GM18873 (cell line): Measurements from ENCODE around the gene TLE4.

Experiments
- ATAC-seq: cut with Tn5 transposase; IDR thresholded peaks from one replicate; pipeline ENCODE4 v1.9.1; 2021; ENCODE audit warnings: mild to moderate bottlenecking, moderate library complexity, moderate number of reproducible peaks; ENCODE audit not compliant: unreplicated experiment, low FRiP score

TLE4 gene

DNA sequence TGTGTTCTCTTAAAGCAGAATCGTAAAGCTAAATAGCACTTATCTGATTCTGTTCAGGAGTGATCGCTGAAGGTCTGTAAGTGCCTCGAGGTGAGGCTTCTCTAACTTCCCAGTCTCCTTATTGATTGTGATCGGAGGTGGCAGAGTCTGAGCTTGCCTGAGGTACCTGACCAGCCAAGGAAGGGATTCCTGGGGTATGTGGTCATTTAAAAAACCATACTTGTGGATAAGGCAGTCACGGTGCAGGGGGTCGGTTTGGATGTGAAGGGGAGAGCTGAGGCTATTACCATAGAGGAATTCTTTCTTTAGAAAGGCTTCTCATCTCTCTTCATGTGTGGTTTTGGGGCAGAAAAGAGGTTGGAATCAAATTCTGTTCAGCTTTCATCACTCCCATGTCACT is 193.7 kb downstream of the TLE4 start:
- no peak for ATAC-seq

GRCh38 chr9:79766091-79766490 is 194.3 kb downstream of the TLE4 start:
- ATAC-seq: no peak

DNA sequence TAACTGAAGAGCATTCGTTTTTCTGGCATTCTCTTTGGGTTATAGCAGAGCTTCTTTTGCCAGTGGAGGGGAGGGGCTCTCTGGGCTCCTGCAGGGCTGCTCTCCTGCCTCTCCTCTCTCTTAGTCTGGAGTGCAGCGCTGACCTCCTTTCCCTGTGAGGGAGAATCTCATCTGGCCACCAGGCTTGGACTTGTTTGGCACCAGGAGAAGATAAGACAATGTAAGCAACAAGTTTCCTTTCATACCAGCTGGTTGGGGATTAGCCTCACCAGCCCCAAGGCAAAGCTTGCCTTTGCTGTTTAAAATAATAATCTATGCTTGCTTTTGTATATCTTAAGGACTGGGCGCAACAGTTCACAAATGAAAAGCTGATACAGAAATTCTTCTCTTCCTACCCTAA is 196.4 kb downstream of the TLE4 start:
- no peak for ATAC-seq

- ATAC-seq: no peak
These were observed 197.9 kb downstream of the TLE4 start for GRCh38 chr9:79769476-79770275.

- no peak for ATAC-seq
These were observed 202.6 kb downstream of the TLE4 start for GRCh38 chr9:79774356-79774755.
